Retina (tissue), 1 donor: Measurements from ENCODE around the gene PARL.
"Not testable (repeated sequence)": the region's sequence is repeated elsewhere in the genome, so short reads cannot be mapped to it uniquely, and the experiment has no call there.

Experiments used
- DNase-seq: peaks from one replicate; pipeline ENCODE4 v3.0.0-alpha.2; 2016

Gene PARL

GRCh38 chr3:183816681-183817510 is 67.8 kb downstream of the PARL start:
- no peak for DNase-seq

- no peak for DNase-seq
These were observed 68.7 kb downstream of the PARL start for GRCh38 chr3:183815951-183816475.

GRCh38 chr3:183815563-183815940 is 69.1 kb downstream of the PARL start:
- DNase-seq: no peak

GRCh38 chr3:183814240-183814639 is 70.4 kb downstream of the PARL start:
- no peak for DNase-seq

GRCh38 chr3:183812761-183813445 is 71.8 kb downstream of the PARL start:
- DNase-seq: no peak

GRCh38 chr3:183811638-183812037 is 73.0 kb downstream of the PARL start:
- no peak for DNase-seq

- DNase-seq: no peak
These were observed 73.8 kb downstream of the PARL start for GRCh38 chr3:183810643-183811594.

GRCh38 chr3:183809270-183809669 is 75.4 kb downstream of the PARL start:
- DNase-seq: no peak

- DNase-seq: no peak
These were observed 76.3 kb downstream of the PARL start for GRCh38 chr3:183808355-183808754.

GRCh38 chr3:183807881-183808280 is 76.8 kb downstream of the PARL start:
- no peak for DNase-seq

- no peak for DNase-seq
These were observed 77.4 kb downstream of the PARL start for GRCh38 chr3:183807209-183807728.

GRCh38 chr3:183802989-183803388 is 81.7 kb downstream of the PARL start:
- DNase-seq: no peak

GRCh38 chr3:183801601-183802000 is 83.1 kb downstream of the PARL start:
- DNase-seq: no peak

GRCh38 chr3:183800243-183800863 is 84.3 kb downstream of the PARL start:
- no peak for DNase-seq

GRCh38 chr3:183799461-183799860 is 85.2 kb downstream of the PARL start:
- no peak for DNase-seq

GRCh38 chr3:183797996-183798395 is 86.7 kb downstream of the PARL start:
- no peak for DNase-seq

- DNase-seq: no peak
These were observed 88.3 kb downstream of the PARL start for GRCh38 chr3:183796372-183796771.

- DNase-seq: no peak
These were observed 90.2 kb downstream of the PARL start for GRCh38 chr3:183794452-183794851.

- DNase-seq: no peak
These were observed 91.7 kb downstream of the PARL start for GRCh38 chr3:183792976-183793375.

- DNase-seq: no peak
These were observed 94.0 kb downstream of the PARL start for GRCh38 chr3:183790700-183791099.

- DNase-seq: no peak
These were observed 94.9 kb downstream of the PARL start for GRCh38 chr3:183789826-183790225.

GRCh38 chr3:183784503-183784902 is 100.2 kb downstream of the PARL start:
- DNase-seq: not testable (repeated sequence)
